GM19372 (cell line): Measurements from ENCODE around the gene SFI1.

Experiments used
- ATAC-seq: cut with Tn5 transposase; IDR thresholded peaks from one replicate; pipeline ENCODE4 v1.9.1; 2021; ENCODE audit warnings: mild to moderate bottlenecking, low read depth, moderate library complexity; ENCODE audit not compliant: unreplicated experiment

The SFI1 gene

GRCh38 chr22:31614781-31615490 lies 118.6 kb downstream of the SFI1 start:
- no peak for ATAC-seq

- ATAC-seq: no peak
These were observed 119.1 kb downstream of the SFI1 start for GRCh38 chr22:31615491-31615860.

- peak; percentile 19 for ATAC-seq
These were observed 119.6 kb downstream of the SFI1 start for GRCh38 chr22:31615940-31616314.

- peak; percentile 76 for ATAC-seq
These were observed 120.1 kb downstream of the SFI1 start for GRCh38 chr22:31616315-31616980.

- no peak for ATAC-seq
These were observed 121.7 kb downstream of the SFI1 start for GRCh38 chr22:31618057-31618456.

- ATAC-seq: no peak
These were observed 122.3 kb downstream of the SFI1 start for GRCh38 chr22:31618471-31619176.

- ATAC-seq: no peak
These were observed 123.4 kb downstream of the SFI1 start for GRCh38 chr22:31619611-31620300.

- no peak for ATAC-seq
These were observed 124.6 kb downstream of the SFI1 start for GRCh38 chr22:31620756-31621480.

GRCh38 chr22:31621507-31622124 lies 125.3 kb downstream of the SFI1 start:
- no peak for ATAC-seq

GRCh38 chr22:31622980-31623379 lies 126.6 kb downstream of the SFI1 start:
- ATAC-seq: no peak

GRCh38 chr22:31623592-31624304 lies 127.4 kb downstream of the SFI1 start:
- no peak for ATAC-seq

- no peak for ATAC-seq
These were observed 128.9 kb downstream of the SFI1 start for GRCh38 chr22:31625257-31625640.

GRCh38 chr22:31625661-31626426 lies 129.5 kb downstream of the SFI1 start:
- ATAC-seq: no peak

- ATAC-seq: no peak
These were observed 130.3 kb downstream of the SFI1 start for GRCh38 chr22:31626427-31627150.

GRCh38 chr22:31627223-31627731 lies 130.9 kb downstream of the SFI1 start:
- no peak for ATAC-seq

GRCh38 chr22:31628362-31628761 lies 132.0 kb downstream of the SFI1 start:
- ATAC-seq: no peak

- no peak for ATAC-seq
These were observed 132.8 kb downstream of the SFI1 start for GRCh38 chr22:31628969-31629708.
